Hepatocyte (in vitro differentiated cells): Measurements from ENCODE around the gene GRN. TPM values are rescaled to one million over a fixed set of nuclear protein-coding genes. Genes with fewer than 3 reads are reported as not detected.
"Not testable (repeated sequence)": the region's sequence is repeated elsewhere in the genome, so short reads cannot be mapped to it uniquely, and the experiment has no call there.

ENCODE experiments used
- DNase-seq: peaks from one replicate; pipeline ENCODE4 v3.0.0-alpha.2; 2016; ENCODE audit warnings: low spot score
- H2AFZ ChIP-seq: fragments of 200-600 bp; sonication (generic); 2 replicates; pipeline ENCODE4 v1.6.0; 2016; ENCODE audit warnings: antibody characterized with exemption, mild to moderate bottlenecking
- H3K27ac ChIP-seq: fragments of 200-600 bp; sonication (generic); 2 replicates; pipeline ENCODE4 v1.5.1; 2016; ENCODE audit warnings: mild to moderate bottlenecking
- H3K27me3 ChIP-seq: fragments of 200-600 bp; sonication (generic); 2 replicates; pipeline ENCODE4 v1.6.1; 2016
- H3K36me3 ChIP-seq: fragments of 200-600 bp; sonication (generic); replicated peaks from 2 replicates; pipeline ENCODE4 v1.5.1; 2016; ENCODE audit warnings: low read depth; ENCODE audit not compliant: insufficient read depth
- H3K4me1 ChIP-seq: fragments of 200-600 bp; sonication (generic); 2 replicates; pipeline ENCODE4 v1.5.1; 2016; ENCODE audit warnings: mild to moderate bottlenecking, moderate library complexity; ENCODE audit not compliant: insufficient read depth
- H3K4me2 ChIP-seq: fragments of 200-600 bp; sonication (generic); 2 replicates; pipeline ENCODE4 v1.6.0; 2016
- H3K4me3 ChIP-seq: fragments of 200-600 bp; sonication (generic); 2 replicates; pipeline ENCODE4 v1.5.1; 2016; ENCODE audit warnings: mild to moderate bottlenecking
- H3K79me2 ChIP-seq: fragments of 200-600 bp; sonication (generic); 2 replicates; pipeline ENCODE4 v1.6.0; 2017; ENCODE audit warnings: mild to moderate bottlenecking
- H3K9me2 ChIP-seq: fragments of 200-600 bp; sonication (generic); replicated peaks from 2 replicates; pipeline ENCODE4 v1.6.0; 2017; ENCODE audit warnings: mild to moderate bottlenecking; ENCODE audit not compliant: insufficient read depth
- H3K9me3 ChIP-seq: fragments of 200-600 bp; sonication (generic); 2 replicates; pipeline ENCODE4 v1.5.1; 2016; ENCODE audit warnings: low read depth, mild to moderate bottlenecking
- H4K20me1 ChIP-seq: fragments of 200-600 bp; sonication (generic); 2 replicates; pipeline ENCODE4 v1.6.0; 2016; ENCODE audit warnings: mild to moderate bottlenecking; ENCODE audit not compliant: insufficient read depth, poor library complexity, severe bottlenecking
- CTCF ChIP-seq: fragments of 200-600 bp; sonication (generic); IDR thresholded peaks from 2 replicates; pipeline ENCODE4 v1.5.1; 2016; ENCODE audit warnings: antibody characterized with exemption, mild to moderate bottlenecking; ENCODE audit not compliant: poor library complexity
- EZH2 ChIP-seq: fragments of 200-600 bp; sonication (generic); IDR thresholded peaks from 2 replicates; pipeline ENCODE4 v1.6.1; 2016; ENCODE audit warnings: antibody characterized with exemption, mild to moderate bottlenecking, borderline replicate concordance
- EZH2phosphoT487 ChIP-seq: fragments of 200-600 bp; sonication (generic); IDR thresholded peaks from one replicate; pipeline ENCODE4 v1.6.1; 2018; ENCODE audit warnings: antibody characterized with exemption, mild to moderate bottlenecking, low read depth, moderate library complexity; ENCODE audit not compliant: unreplicated experiment, severe bottlenecking
- WGBS: methylation state at CpG from one replicate; pipeline ENCODE4 v1.1.6; 2016; ENCODE audit warnings: low lambda C conversion rate; ENCODE audit errors: missing lambda C conversion rate; 5-methylcytosine and 5-hydroxymethylcytosine counted together
- polyA plus RNA-seq: library from polyadenylated mRNA; unstranded; fragments of >200 nt; fragmentation: Nextera tagmentation; extraction: Ambion mirVana; gene quantifications from 2 replicates; pipeline ENCODE4 v1.2.1, GENCODE V29; 2016
- total RNA-seq: library from RNA; depleted of rRNA; stranded (reverse); fragments of >200 nt; gene quantifications from 2 replicates; pipeline ENCODE4 v1.2.3, GENCODE V29; 2014

Gene GRN
- total and polyA plus RNA-seq, 2 experiments from 2014 or later: 299 to 785 TPM

- peak within 1 kb of the TSS; percentile 85 for H3K4me2 ChIP-seq
- peak within 1 kb of the TSS; percentile 84 for H3K4me3 ChIP-seq
- H3K27ac ChIP-seq: peak within 1 kb of the TSS; percentile 86
- TF ChIP-seq EZH2phosphoT487: no peak
- no peak for TF ChIP-seq EZH2
- peak; percentile 98 for DNase-seq
- no peaks in the 10 kb centered on the region for H3K9me2 ChIP-seq
- 1% methylated on average over 49 of the region's 85 CpGs for WGBS
- H2AFZ ChIP-seq: peak within 1 kb of the TSS; percentile 87
- H3K27me3 ChIP-seq: no peaks in the 10 kb centered on the region
- no peaks in the 10 kb centered on the region for H3K36me3 ChIP-seq
- no peaks in the 10 kb centered on the region for H4K20me1 ChIP-seq
- H3K9me3 ChIP-seq: no peaks in the 10 kb centered on the region
- H3K79me2 ChIP-seq: peaks cover 12% of the 10 kb centered on the region
- peaks cover 17% of the 10 kb centered on the region for H3K4me1 ChIP-seq
Measured at GRCh38 chr17:44324571-44325275, 20.4 kb upstream of the GRN start, which contains the start of gene SLC25A39. SLC25A39 (minus strand) TSS chr17:44324823; CDS start chr17:44323562, 1,261 bp downstream.

GRCh38 chr17:44326861-44327444 lies 18.1 kb upstream of the GRN start:
- Histone ChIP-seq H3K27ac (no peak overlapping the region), H3K4me1 (peaks cover 17% of the 10 kb centered on the region), H3K79me2 (peaks cover 12% of the 10 kb centered on the region), H3K36me3 (no peaks in the 10 kb centered on the region), H3K4me3 (no peak overlapping the region), H3K4me2 (peak overlapping the region; percentile 85), H2AFZ (peak overlapping the region; percentile 46), H3K9me3 (no peaks in the 10 kb centered on the region), H3K9me2 (no peaks in the 10 kb centered on the region), H3K27me3 (no peaks in the 10 kb centered on the region), H4K20me1 (no peaks in the 10 kb centered on the region)
- DNase-seq: peak; percentile 97
- 41% methylated on average over 26 of the region's 31 CpGs for WGBS
- no peak for TF ChIP-seq EZH2
- TF ChIP-seq CTCF: no peak
- TF ChIP-seq EZH2phosphoT487: no peak

- WGBS: 87% methylated on average over 7 of the region's 7 CpGs
- no peak overlapping the region for H2AFZ ChIP-seq
Measured at GRCh38 chr17:44327715-44328449, 17.2 kb upstream of the GRN start.

GRCh38 chr17:44329516-44329915 lies 15.6 kb upstream of the GRN start:
- H2AFZ ChIP-seq, DNase-seq, H3K4me3 ChIP-seq, H3K36me3 ChIP-seq, H3K9me3 ChIP-seq, H3K27me3 ChIP-seq, H3K27ac ChIP-seq, H3K4me2 ChIP-seq, H3K79me2 ChIP-seq, H3K9me2 ChIP-seq, H4K20me1 ChIP-seq: not testable (repeated sequence)
- WGBS: 89% methylated on average over 7 of the region's 7 CpGs
- H3K4me1 ChIP-seq: peaks cover 10% of the 10 kb centered on the region

More at GRCh38 chr17:44327715-44328449, 17.2 kb upstream of the GRN start:
- no peak for TF ChIP-seq EZH2
- TF ChIP-seq CTCF: no peak
- no peak for TF ChIP-seq EZH2phosphoT487
- H3K36me3 ChIP-seq: no peaks in the 10 kb centered on the region
- H3K4me2 ChIP-seq: no peak overlapping the region
- H3K27ac ChIP-seq: no peak overlapping the region
- no peaks in the 10 kb centered on the region for H3K9me2 ChIP-seq
- H3K27me3 ChIP-seq: no peaks in the 10 kb centered on the region
- peaks cover 12% of the 10 kb centered on the region for H3K79me2 ChIP-seq
- no peak for DNase-seq
- no peaks in the 10 kb centered on the region for H4K20me1 ChIP-seq
- no peaks in the 10 kb centered on the region for H3K9me3 ChIP-seq
- H3K4me3 ChIP-seq: no peak overlapping the region
- H3K4me1 ChIP-seq: peaks cover 17% of the 10 kb centered on the region

- H3K4me1 ChIP-seq: peaks cover 10% of the 10 kb centered on the region
- not testable (repeated sequence) for H3K9me2 ChIP-seq, H3K9me3 ChIP-seq, H3K27me3 ChIP-seq, H2AFZ ChIP-seq, H3K27ac ChIP-seq, H3K36me3 ChIP-seq, H3K4me2 ChIP-seq, H3K4me3 ChIP-seq, H3K79me2 ChIP-seq, H4K20me1 ChIP-seq, DNase-seq
- WGBS: 87% methylated on average over 5 of the region's 5 CpGs
Measured at GRCh38 chr17:44330263-44330662, 14.8 kb upstream of the GRN start.
